ENCODE results near the gene IQSEC2. TPM values are rescaled to one million over a fixed set of nuclear protein-coding genes. Genes with fewer than 3 reads are reported as not detected.

Gene IQSEC2
- total RNA-seq, 1 donor from 2014 or later: 17.3 TPM

DNA sequence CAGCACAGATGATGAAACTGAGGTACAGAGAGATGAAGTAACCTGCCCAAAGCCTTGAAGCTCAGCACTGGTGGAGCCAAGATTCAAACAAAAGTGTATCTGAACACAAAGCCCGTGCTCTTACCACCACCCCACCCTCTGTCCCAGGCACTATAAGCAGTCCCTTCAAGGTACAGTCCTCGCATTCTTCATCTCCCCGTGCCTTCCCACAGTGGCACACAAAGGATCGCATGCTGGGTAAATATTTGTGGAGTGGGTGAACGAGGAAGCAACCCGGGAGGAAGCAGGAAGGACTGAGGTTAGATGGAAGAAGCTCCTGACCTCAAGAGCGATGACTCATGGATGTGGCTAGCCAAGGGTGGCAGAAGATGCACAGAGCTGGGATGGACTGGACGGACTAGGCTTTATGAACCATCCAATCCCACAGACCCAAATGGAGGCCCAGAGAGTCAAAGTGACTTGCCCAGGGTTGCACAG lies 18.4 kb downstream of the IQSEC2 start:
- Histone ChIP-seq H3K27ac (no peak overlapping the region), H3K36me3 (no peaks in the 10 kb centered on the region), H3K4me1 (peaks cover 3% of the 10 kb centered on the region), H3K9me3 (no peaks in the 10 kb centered on the region), H3K4me3 (no peak overlapping the region), H3K27me3 (no peaks in the 10 kb centered on the region)
- no peak for DNase-seq
- TF ChIP-seq CTCF (IDR thresholded peaks at IDR 0.05): no peak
- ATAC-seq: peak; percentile 86
- intact Hi-C loops (cut with DNase I): no loop called here

DNA sequence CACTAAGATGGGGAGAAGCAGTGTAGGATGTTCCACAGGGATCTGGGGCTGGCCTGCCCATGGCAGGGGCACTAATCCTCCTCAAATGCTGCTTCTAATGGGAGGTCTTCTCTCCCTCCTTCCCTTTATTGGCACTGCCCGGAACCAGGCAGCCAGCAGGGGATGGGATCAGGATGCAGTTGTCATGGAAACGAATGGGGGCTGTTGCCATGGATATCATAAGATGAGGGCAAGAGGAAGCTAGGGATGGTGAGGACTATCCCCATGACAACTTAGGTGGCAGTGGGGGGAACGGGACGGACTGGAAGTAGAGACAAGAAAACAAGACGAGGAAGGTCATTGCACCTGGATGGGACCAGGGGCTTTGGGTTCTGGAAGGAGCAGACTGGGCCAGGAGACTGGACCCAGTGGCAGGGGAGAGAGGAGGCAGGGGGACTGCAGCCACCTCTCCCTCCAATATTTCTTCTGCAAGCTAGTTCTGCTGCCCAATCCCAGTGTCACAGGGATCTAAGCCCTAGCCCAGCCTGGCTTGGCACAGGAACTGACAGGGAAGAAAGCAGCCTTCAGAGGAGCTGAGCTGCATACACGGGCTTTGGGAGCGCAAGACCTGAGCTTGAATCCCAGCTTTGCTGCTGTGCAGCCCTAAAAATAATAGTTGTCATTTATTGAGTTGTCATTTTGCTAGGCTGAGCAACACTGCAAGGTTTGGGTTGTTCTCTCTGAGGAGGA lies 19.0 kb downstream of the IQSEC2 start:
- DNase-seq (no peak), ATAC-seq (no peak)
- no peaks in the 10 kb centered on the region for H3K4me1 ChIP-seq
- H3K36me3 ChIP-seq: no peaks in the 10 kb centered on the region
- intact Hi-C loops (cut with DNase I): no loop called here
- no peaks in the 10 kb centered on the region for H3K27me3 ChIP-seq
- no peak overlapping the region for H3K4me3 ChIP-seq
- H3K27ac ChIP-seq: no peak overlapping the region
- TF ChIP-seq CTCF (IDR thresholded peaks at IDR 0.05): no peak
- no peaks in the 10 kb centered on the region for H3K9me3 ChIP-seq

DNA sequence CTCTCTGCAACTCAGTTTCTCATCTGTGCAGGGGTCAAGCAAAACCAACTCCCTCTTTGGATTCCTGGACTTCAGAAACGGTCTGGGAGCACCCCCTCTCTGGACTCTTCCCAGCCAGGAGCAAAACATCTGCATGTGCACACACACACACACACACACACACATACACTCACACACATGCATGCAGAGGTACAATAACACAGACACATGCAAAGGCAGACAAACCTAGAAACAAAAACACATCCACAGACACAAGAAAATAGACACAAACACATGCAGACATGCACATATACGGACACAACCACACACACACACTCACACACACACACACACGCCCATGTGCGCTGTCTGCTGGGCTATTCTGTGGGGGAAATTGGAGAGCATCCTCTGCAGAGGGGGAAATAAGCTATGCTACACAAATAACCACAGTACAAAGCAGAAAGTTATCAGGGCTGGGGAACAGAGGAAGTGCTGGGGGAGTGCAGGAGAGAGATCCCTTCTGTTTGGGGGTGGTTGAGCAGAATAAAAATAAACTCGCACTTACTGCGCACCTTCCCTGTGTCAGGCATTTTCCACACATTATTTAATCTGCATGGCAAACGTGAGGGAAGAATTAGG lies 19.9 kb downstream of the IQSEC2 start:
- intact Hi-C loops (cut with DNase I): no loop called here
- DNase-seq (no peak), ATAC-seq (no peak)
- Histone ChIP-seq H3K9me3 (no peaks in the 10 kb centered on the region), H3K4me3 (no peak overlapping the region), H3K4me1 (no peaks in the 10 kb centered on the region), H3K27ac (no peak overlapping the region), H3K36me3 (no peaks in the 10 kb centered on the region), H3K27me3 (no peaks in the 10 kb centered on the region)
- TF ChIP-seq CTCF (IDR thresholded peaks at IDR 0.05): no peak

- Histone ChIP-seq H3K36me3 (no peaks in the 10 kb centered on the region), H3K27me3 (no peaks in the 10 kb centered on the region), H3K4me1 (no peaks in the 10 kb centered on the region), H3K9me3 (no peaks in the 10 kb centered on the region), H3K4me3 (no peak overlapping the region), H3K27ac (no peak overlapping the region)
- ATAC-seq (no peak), DNase-seq (no peak)
- intact Hi-C loops (cut with DNase I): no loop called here
- TF ChIP-seq CTCF (IDR thresholded peaks at IDR 0.05): no peak
Measured at GRCh38 chrX:53260836-53261235, 20.5 kb downstream of the IQSEC2 start.

DNA sequence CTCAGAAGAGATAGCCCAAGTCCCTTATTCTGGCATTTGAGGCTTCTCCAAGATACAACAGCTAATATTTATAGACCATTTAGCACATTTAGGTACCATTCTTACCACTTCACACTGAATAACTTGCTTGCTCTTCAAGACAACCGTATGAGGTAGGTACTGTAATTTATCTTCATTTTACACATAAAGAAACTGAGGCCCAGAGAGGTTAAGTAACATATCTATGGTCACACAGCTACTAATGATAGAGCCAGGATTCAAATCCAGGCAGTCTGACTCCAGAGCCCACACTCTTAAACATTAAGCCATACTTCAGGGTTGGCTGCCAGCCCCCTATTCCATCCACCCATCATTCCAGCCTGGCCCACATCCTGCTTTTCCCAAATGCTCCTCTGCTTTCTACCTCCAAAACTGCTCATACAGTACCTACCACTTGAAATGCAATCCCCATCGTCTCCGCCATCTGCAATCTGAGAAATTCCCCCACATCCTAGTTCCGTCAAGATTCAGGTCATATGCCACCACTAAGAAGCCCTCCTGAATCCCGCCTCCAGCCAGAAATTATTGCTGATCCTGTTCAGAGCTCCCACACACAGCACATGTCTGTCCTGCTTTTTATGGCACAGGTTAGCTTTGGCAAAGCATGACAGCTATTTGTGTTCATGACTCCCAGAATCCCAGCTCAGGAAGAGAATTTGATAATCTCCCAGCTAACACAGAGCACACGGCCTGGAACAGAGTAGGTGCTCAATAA lies 23.5 kb downstream of the IQSEC2 start:
- Histone ChIP-seq H3K9me3 (no peaks in the 10 kb centered on the region), H3K4me1 (no peaks in the 10 kb centered on the region), H3K4me3 (no peak overlapping the region), H3K27me3 (no peaks in the 10 kb centered on the region), H3K36me3 (no peaks in the 10 kb centered on the region), H3K27ac (no peak overlapping the region)
- no peak for TF ChIP-seq CTCF (IDR thresholded peaks at IDR 0.05)
- DNase-seq: no peak
- intact Hi-C loops (cut with DNase I): no loop called here
- ATAC-seq: no peak

Measured in upper lobe of right lung (tissue), 1 donor.